H1 (cell line): ENCODE measurements around the gene VEGFC. TPM values are rescaled to one million over a fixed set of nuclear protein-coding genes. Genes with fewer than 3 reads are reported as not detected.

Experiments
- CTCF ChIA-PET: fragments of 300-600 bp; sonication (Branson Sonifier 250); formaldehyde crosslinking; loops from one replicate; lab custom pipeline; 2021; ENCODE audit not compliant: partially characterized antibody; lab: Charles Lee
- POLR2A ChIA-PET: fragments of 300-600 bp; sonication (Branson Sonifier 250); formaldehyde crosslinking; loops from one replicate; lab custom pipeline; 2021; ENCODE audit warnings: inconsistent platforms; ENCODE audit not compliant: partially characterized antibody; lab: Charles Lee
- DNase-seq, 2 experiments: peaks; one replicate each; pipeline versions ENCODE4 v3.0.0 to v3.0.0-alpha.2; 2010 to 2022; ENCODE audit warnings: low spot score in 2 of 2, low read depth in 1 of 2, mixed read lengths in 1 of 2
- FAIRE-seq: peaks from 2 replicates; lab custom pipeline; 2011; peaks lifted over from hg19 to GRCh38; lab: Jason Lieb, UNC
- H2AFZ ChIP-seq: 2 replicates; pipeline ENCODE4 v1.8.1; 2012; ENCODE audit warnings: low read length, inconsistent platforms
- H2AK5ac ChIP-seq: 2 replicates; pipeline ENCODE4 v1.6.1; 2013; ENCODE audit warnings: low read depth, low read length
- H2BK120ac ChIP-seq: replicated peaks from 2 replicates; pipeline ENCODE3; 2013; ENCODE audit warnings: low read depth, low read length, inconsistent platforms
- H2BK12ac ChIP-seq: 2 replicates; pipeline ENCODE4 v1.6.1; 2013; ENCODE audit warnings: low read depth, low read length
- H2BK15ac ChIP-seq: 2 replicates; pipeline ENCODE4 v1.6.1; 2013; ENCODE audit warnings: low read length
- H2BK20ac ChIP-seq: 2 replicates; pipeline ENCODE4 v1.6.1; 2013; ENCODE audit warnings: low read length
- H2BK5ac ChIP-seq: 2 replicates; pipeline ENCODE4 v1.6.1; 2013; ENCODE audit warnings: low read depth, low read length
- H3K14ac ChIP-seq: 2 replicates; pipeline ENCODE4 v1.6.1; 2013; ENCODE audit warnings: inconsistent platforms; ENCODE audit not compliant: insufficient read length
- H3K18ac ChIP-seq: 2 replicates; pipeline ENCODE4 v1.6.1; 2013; ENCODE audit warnings: low read length; ENCODE audit errors: extremely low read depth
- H3K23ac ChIP-seq: 2 replicates; pipeline ENCODE4 v1.6.1; 2013; ENCODE audit warnings: inconsistent platforms; ENCODE audit not compliant: insufficient read length
- H3K23me2 ChIP-seq: 2 replicates; pipeline ENCODE4 v1.6.1; 2013; ENCODE audit warnings: low read depth, low read length
- H3K27ac ChIP-seq: 2 replicates; pipeline ENCODE4 v1.6.1; 2011; ENCODE audit warnings: low read depth, low read length, inconsistent platforms
- H3K27me3 ChIP-seq, 4 experiments: replicated peaks in 1 of 4; 1 replicate in 1 of 4; 2 replicates in 3 of 4; pipeline versions ENCODE4 v1.6.1 to v1.8.1; 2011 to 2013; ENCODE audit warnings: low read length in 3 of 4, mild to moderate bottlenecking in 3 of 4, inconsistent platforms in 2 of 4, mixed read lengths in 2 of 4, moderate library complexity in 1 of 4; ENCODE audit not compliant: control insufficient read depth in 3 of 4, insufficient read depth in 3 of 4; ENCODE audit errors: extremely low read depth in 1 of 4
- H3K36me3 ChIP-seq, 4 experiments: 2 replicates each; pipeline versions ENCODE4 v1.6.1 to v1.8.1; 2011 to 2013; ENCODE audit warnings: mild to moderate bottlenecking in 4 of 4, low read length in 3 of 4, moderate library complexity in 2 of 4, control low read depth in 1 of 4, inconsistent platforms in 1 of 4; ENCODE audit not compliant: insufficient read depth in 4 of 4, control insufficient read depth in 2 of 4
- H3K4ac ChIP-seq: replicated peaks from 2 replicates; pipeline ENCODE3; 2013; ENCODE audit warnings: low read length, low read depth, mixed read lengths, inconsistent platforms; ENCODE audit not compliant: insufficient read length
- H3K4me1 ChIP-seq, 4 experiments: replicated peaks in 1 of 4; 1 replicate in 1 of 4; 2 replicates in 3 of 4; pipeline versions ENCODE4 v1.6.1 to v1.8.1; 2011 to 2013; ENCODE audit warnings: low read length in 3 of 4, inconsistent platforms in 2 of 4, mixed read lengths in 1 of 4; ENCODE audit not compliant: insufficient read depth in 4 of 4, control insufficient read depth in 3 of 4
- H3K4me2 ChIP-seq, 2 experiments: 2 replicates each; pipeline versions ENCODE4 v1.6.1 to v1.8.1; 2011 to 2013; ENCODE audit warnings: low read depth in 2 of 2, low read length in 2 of 2, control low read depth in 1 of 2, inconsistent platforms in 1 of 2, mild to moderate bottlenecking in 1 of 2; ENCODE audit not compliant: insufficient read depth in 1 of 2
- H3K4me3 ChIP-seq, 4 experiments: fragments of 200-600, 300-600 bp in 1 of 4; sonication (generic), shearing (Covaris generic), sonication (Bioruptor Twin) in 1 of 4; 2 replicates each; pipeline versions ENCODE4 v1.5.1 to v1.8.1; 2011 to 2016; ENCODE audit warnings: low read length in 4 of 4, low read depth in 3 of 4, control low read depth in 2 of 4, inconsistent platforms in 2 of 4, mild to moderate bottlenecking in 2 of 4, mixed read lengths in 1 of 4, moderate library complexity in 1 of 4; ENCODE audit not compliant: insufficient read depth in 2 of 4; ENCODE audit errors: extremely low read depth in 1 of 4
- H3K56ac ChIP-seq: replicated peaks from 2 replicates; pipeline ENCODE3; 2013; ENCODE audit warnings: low read depth, mild to moderate bottlenecking, mixed read lengths, low read length, inconsistent platforms; ENCODE audit not compliant: insufficient read length
- H3K79me1 ChIP-seq: 2 replicates; pipeline ENCODE4 v1.6.1; 2013; ENCODE audit warnings: low read depth, low read length, control low read depth
- H3K79me2 ChIP-seq, 2 experiments: 2 replicates each; pipeline versions ENCODE4 v1.6.1 to v1.8.1; 2012 to 2013; ENCODE audit warnings: low read length in 2 of 2, mild to moderate bottlenecking in 2 of 2, inconsistent platforms in 1 of 2; ENCODE audit not compliant: insufficient read depth in 2 of 2, control insufficient read depth in 1 of 2
- H3K9ac ChIP-seq, 4 experiments: replicated peaks in 1 of 4; 1 replicate in 1 of 4; 2 replicates in 3 of 4; pipeline versions ENCODE4 v1.6.1 to v1.8.1; 2011 to 2013; ENCODE audit warnings: low read depth in 3 of 4, low read length in 3 of 4, control low read depth in 2 of 4, mild to moderate bottlenecking in 2 of 4, moderate library complexity in 2 of 4, inconsistent platforms in 1 of 4; ENCODE audit errors: extremely low read depth in 1 of 4
- H3K9me3 ChIP-seq, 2 experiments: 2 replicates each; pipeline versions ENCODE4 v1.6.1 to v1.8.1; 2012 to 2013; ENCODE audit warnings: mild to moderate bottlenecking in 2 of 2, moderate library complexity in 2 of 2, control low read depth in 1 of 2, inconsistent platforms in 1 of 2, low read depth in 1 of 2, low read length in 1 of 2, mixed read lengths in 1 of 2; ENCODE audit not compliant: insufficient read depth in 2 of 2
- H4K20me1 ChIP-seq, 2 experiments: replicated peaks in 1 of 2; 2 replicates each; pipeline versions ENCODE3 to v1.8.1; 2011 to 2013; ENCODE audit warnings: inconsistent platforms in 2 of 2, low read length in 2 of 2, mild to moderate bottlenecking in 1 of 2; ENCODE audit not compliant: insufficient read depth in 2 of 2, control insufficient read depth in 1 of 2
- H4K5ac ChIP-seq: 2 replicates; pipeline ENCODE4 v1.6.1; 2013; ENCODE audit warnings: low read length, low read depth, mixed read lengths, inconsistent platforms; ENCODE audit not compliant: insufficient read length
- H4K8ac ChIP-seq: 2 replicates; pipeline ENCODE4 v1.8.0; 2013; ENCODE audit warnings: mild to moderate bottlenecking, moderate library complexity, low read length, inconsistent platforms; ENCODE audit not compliant: insufficient read depth; ENCODE audit errors: extremely low read depth
- H4K91ac ChIP-seq: replicated peaks from 2 replicates; pipeline ENCODE3; 2013; ENCODE audit warnings: low read length, mixed read lengths, inconsistent platforms; ENCODE audit not compliant: insufficient read length
- ATF3 ChIP-seq: IDR thresholded peaks from 2 replicates; pipeline ENCODE4 v1.6.1; 2011; ENCODE audit warnings: low read depth, mild to moderate bottlenecking, low read length; ENCODE audit not compliant: insufficient read depth
- EGR1 ChIP-seq: IDR thresholded peaks from 2 replicates; pipeline ENCODE4 v1.6.1; 2011; ENCODE audit warnings: low read depth, low read length, borderline replicate concordance
- EZH2 ChIP-seq: fragments of 200-600 bp; sonication (generic); IDR thresholded peaks from 2 replicates; pipeline ENCODE4 v1.7.1; 2012; ENCODE audit warnings: low read depth, mild to moderate bottlenecking, moderate library complexity, low read length, inconsistent platforms; ENCODE audit not compliant: severe bottlenecking
- KDM1A ChIP-seq: fragments of 200-600, 300-600 bp; sonication (generic); IDR thresholded peaks from 2 replicates; pipeline ENCODE4 v1.7.1; 2016; ENCODE audit warnings: mild to moderate bottlenecking, low read length, borderline replicate concordance
- KDM5A ChIP-seq: fragments of 200-600 bp; IDR thresholded peaks from 2 replicates; pipeline ENCODE4 v1.7.1; 2012; ENCODE audit warnings: mild to moderate bottlenecking, low read length, inconsistent platforms, mixed read lengths
- MAX ChIP-seq: IDR thresholded peaks from 2 replicates; pipeline ENCODE4 v1.6.1; 2012; ENCODE audit warnings: inconsistent platforms
- POLR2AphosphoS5 ChIP-seq: IDR thresholded peaks from 2 replicates; pipeline ENCODE4 v1.6.1; 2011; ENCODE audit warnings: low read depth, low read length
- POU5F1 ChIP-seq: IDR thresholded peaks from 2 replicates; pipeline ENCODE4 v1.6.1; 2011; ENCODE audit warnings: low read depth, mild to moderate bottlenecking, low read length, moderate library complexity
- RXRA ChIP-seq: IDR thresholded peaks from 2 replicates; pipeline ENCODE4 v1.6.1; 2011; ENCODE audit warnings: low read depth, mild to moderate bottlenecking, low read length, moderate library complexity; ENCODE audit not compliant: insufficient read depth
- SIRT6 ChIP-seq: IDR thresholded peaks from one replicate; pipeline ENCODE4 v1.7.1; 2012; ENCODE audit warnings: low read length, inconsistent platforms
- SP2 ChIP-seq: IDR thresholded peaks from 2 replicates; pipeline ENCODE4 v1.6.1; 2012; ENCODE audit warnings: mild to moderate bottlenecking, low read length, inconsistent platforms
- TAF7 ChIP-seq: optimal IDR thresholded peaks from 2 replicates; pipeline ENCODE3; 2011; ENCODE audit warnings: low read depth, mild to moderate bottlenecking, inconsistent platforms, low read length, moderate library complexity, borderline replicate concordance
- TCF12 ChIP-seq: IDR thresholded peaks from 2 replicates; pipeline ENCODE4 v1.6.1; 2011; ENCODE audit warnings: low read depth, mild to moderate bottlenecking, low read length
- ZNF274 ChIP-seq: IDR thresholded peaks from 2 replicates; pipeline ENCODE4 v1.7.0; 2012; ENCODE audit warnings: low read length, borderline replicate concordance; ENCODE audit errors: extremely low read depth
- WGBS, 2 experiments: shearing (Covaris generic) in 1 of 2; methylation state at CpG; one replicate each; pipeline versions ENCODE4 v1.1.6 to v1.1.7; 2013 to 2015; ENCODE audit warnings: low lambda C conversion rate in 2 of 2, mixed read lengths in 2 of 2, inconsistent platforms in 1 of 2, low coverage in 1 of 2, missing lambda C conversion rate in 1 of 2; ENCODE audit not compliant: insufficient replicate concordance in 2 of 2, insufficient coverage in 1 of 2, insufficient read length in 1 of 2; ENCODE audit errors: extremely low coverage in 1 of 2, missing lambda C conversion rate in 1 of 2; 5-methylcytosine and 5-hydroxymethylcytosine counted together
- polyA plus RNA-seq, 7 experiments: library from polyadenylated mRNA; depleted of rRNA in 3 of 7; stranded (reverse) in 5 of 7; unstranded in 2 of 7; fragments of >200 nt in 5 of 7; fragments of 200-250 nt in 2 of 7; gene quantifications; 1 replicate in 5 of 7; 2 replicates in 1 of 7; 4 replicates in 1 of 7; pipeline versions ENCODE4 v1.2.1 to v1.2.3, GENCODE V29; 2011 to 2013; ENCODE audit warnings: missing spikeins in 2 of 7, mixed read lengths in 2 of 7
- total RNA-seq: library from RNA; stranded (reverse); fragmentation: NEBNext Ultra II Directional; extraction: Animal tissue kit (Norgen Biotek cat#: 25700); gene quantifications from 2 replicates; pipeline ENCODE4 v1.2.1, GENCODE V29; 2021

VEGFC gene
- total and polyA plus RNA-seq, 2 of the 8 experiments (the other 6 are each of a cell fraction or from before 2014, with no cell fraction given): 0.53 to 1.4 TPM

GRCh38 chr4:176761872-176762271, 30.9 kb downstream of the VEGFC start:
- Histone ChIP-seq H2BK120ac (no peak overlapping the region), H3K14ac (no peak overlapping the region), H4K5ac (no peak overlapping the region), H3K4me3 (no peak overlapping the region), H3K27ac (no peak overlapping the region), H3K56ac (no peak overlapping the region), H2AFZ (no peak overlapping the region), H2BK20ac (no peak overlapping the region), H3K79me2 (no peaks in the 10 kb centered on the region), H4K8ac (no peak overlapping the region), H3K23me2 (no peaks in the 10 kb centered on the region; the same call in 1 of the 2 replicates), H3K9ac (no peak overlapping the region), H3K18ac (no peak overlapping the region), H3K79me1 (no peaks in the 10 kb centered on the region), H3K27me3 (no peaks in the 10 kb centered on the region), H3K23ac (no peak overlapping the region), H2BK12ac (no peak overlapping the region), H3K36me3 (no peaks in the 10 kb centered on the region), H3K4me2 (no peak overlapping the region), H3K4ac (no peak overlapping the region), H2AK5ac (no peak overlapping the region), H2BK15ac (no peak overlapping the region), H4K20me1 (no peaks in the 10 kb centered on the region), H2BK5ac (no peak overlapping the region)
- DNase-seq: no peak
- FAIRE-seq: no peak
- CTCF ChIA-PET: no interaction called here
- TF ChIP-seq ZNF274: no peak
- TF ChIP-seq TAF7: no peak
- TF ChIP-seq TCF12: no peak
- no peak for TF ChIP-seq EZH2
- TF ChIP-seq EGR1: no peak
- no peak for TF ChIP-seq RXRA
- TF ChIP-seq POLR2AphosphoS5: no peak
- TF ChIP-seq KDM5A: no peak
- no peak for TF ChIP-seq ATF3
- no peak for TF ChIP-seq MAX
- no peak for TF ChIP-seq KDM1A
- TF ChIP-seq SIRT6: no peak
- TF ChIP-seq POU5F1: no peak
- no peak for TF ChIP-seq SP2
- TF ChIP-seq, all 59 proteins: peak for 0
- Histone ChIP-seq H4K91ac (no peak overlapping the region), H3K4me1 (no peaks in the 10 kb centered on the region), H3K9me3 (no peaks in the 10 kb centered on the region)
- POLR2A ChIA-PET: no interaction called here
- 91% methylated on average over 3 of the region's 3 CpGs; no CpG with 5 or more reads in 1 of the 2 experiments for WGBS, 2 experiments
